NCI-H82 treated with DMSO at 0.1 percent for 48 hours (cell line): ENCODE measurements around the gene CDIPT.

Experiments
- DNase-seq: peaks from one replicate; lab custom pipeline; 2025; ENCODE audit not compliant: unreplicated experiment; lab: John Stamatoyannopoulos, UW

CDIPT gene

GRCh38 chr16:29811896-29812665 is 50.9 kb downstream of the CDIPT start, which contains the start of gene PRRT2:
Gene PRRT2, plus strand, starts transcription at chr16:29812193. Its CDS starts 862 bp downstream, at chr16:29813055.
- peak; percentile 62 for DNase-seq

GRCh38 chr16:29811170-29811895 is 51.7 kb downstream of the CDIPT start:
- DNase-seq, result peak; percentile 87

- no peak for DNase-seq
Measured at GRCh38 chr16:29810699-29811169, 52.3 kb downstream of the CDIPT start.

DNA sequence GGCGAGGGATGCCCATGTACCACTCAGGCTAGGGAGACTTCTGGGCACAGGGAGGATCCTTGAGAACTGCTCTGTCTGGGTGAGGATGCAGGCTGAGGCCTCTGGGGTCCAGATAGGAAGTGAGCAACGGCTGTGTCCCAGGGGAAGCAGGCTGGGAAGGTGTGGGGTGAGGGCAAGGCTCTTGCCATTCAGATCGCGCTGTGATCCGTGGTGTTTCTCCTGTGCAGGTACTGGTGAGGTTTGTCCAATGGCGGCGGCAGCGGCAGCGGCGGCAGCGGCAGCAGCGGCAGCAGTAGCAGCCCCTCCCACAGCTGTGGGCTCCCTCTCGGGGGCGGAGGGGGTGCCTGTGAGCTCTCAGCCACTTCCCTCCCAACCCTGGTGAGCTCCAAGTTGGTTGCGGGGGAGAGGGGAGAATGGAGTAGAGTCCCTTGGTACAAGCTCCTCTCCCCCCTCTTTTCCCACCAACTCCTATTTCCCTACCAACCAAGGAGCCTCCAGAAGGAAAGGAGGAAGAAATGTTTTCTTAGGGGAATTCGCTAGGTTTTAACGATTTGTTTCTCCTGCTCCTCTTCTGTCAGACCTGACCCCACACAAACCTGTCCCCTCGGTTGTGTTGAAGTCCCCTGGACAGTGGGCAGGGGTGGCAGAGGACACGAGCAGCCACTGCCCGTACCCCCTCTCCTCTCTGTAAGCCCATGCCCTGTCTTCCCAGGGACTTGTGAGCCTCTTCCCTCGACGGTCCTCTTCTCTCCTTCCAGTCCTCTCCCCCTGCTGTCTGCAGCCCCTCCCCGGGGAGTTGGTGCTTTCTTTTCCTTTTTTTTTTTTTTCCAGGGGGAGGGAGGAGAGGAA is 53.0 kb downstream of the CDIPT start:
- DNase-seq, result no peak

GRCh38 chr16:29809031-29809747 is 53.8 kb downstream of the CDIPT start:
- DNase-seq, result no peak
